NCI-H187 treated with DMSO at 0.1 percent for 48 hours (cell line): ENCODE data around the gene PACRG.

ENCODE experiments used
- DNase-seq: peaks from one replicate; lab custom pipeline; 2025; lab: John Stamatoyannopoulos, UW

The PACRG gene

DNA sequence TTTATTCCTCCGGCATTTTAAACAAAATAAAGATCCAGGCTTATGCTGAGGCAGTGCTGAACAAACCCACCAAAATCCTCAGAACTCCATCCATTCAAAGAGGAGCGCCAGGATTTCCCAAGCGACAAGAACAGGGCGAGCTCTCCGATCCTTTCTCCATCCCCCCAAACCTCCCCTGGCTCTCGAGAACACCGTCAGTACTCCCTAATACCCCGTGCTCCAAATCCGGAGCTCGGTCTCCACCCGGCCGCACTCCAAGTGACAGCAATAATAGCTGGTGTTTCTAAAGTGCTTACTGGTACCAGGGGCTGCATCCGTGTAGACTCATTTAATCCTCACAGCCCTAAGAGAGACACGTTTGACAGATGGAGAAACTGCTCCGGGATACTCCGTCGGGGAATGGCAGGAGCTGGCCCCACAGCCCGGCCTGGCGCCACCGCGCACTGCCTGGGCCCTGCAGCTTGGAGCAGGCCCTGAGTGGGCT is 409.7 kb downstream of the PACRG start:
- DNase-seq = no peak

DNA sequence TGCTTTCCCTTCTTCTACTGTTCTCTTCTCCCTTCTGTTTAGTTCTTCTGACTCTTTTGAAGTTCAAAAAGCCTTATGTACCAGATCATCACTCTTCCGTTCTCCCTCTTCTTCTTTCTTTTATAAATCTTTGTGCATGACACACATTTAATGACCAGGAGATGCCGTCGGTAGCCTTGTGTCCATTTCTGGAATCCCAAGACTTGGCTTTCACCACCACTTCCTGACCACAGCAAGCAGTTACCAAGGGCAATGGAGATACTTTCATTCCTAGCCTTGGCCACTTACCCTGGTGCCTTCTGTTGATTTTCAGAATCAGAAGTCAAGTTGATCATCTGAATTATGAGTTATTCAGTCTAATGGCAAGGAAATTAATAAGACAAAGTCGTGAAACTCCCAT is 418.3 kb downstream of the PACRG start:
- no peak for DNase-seq

DNA sequence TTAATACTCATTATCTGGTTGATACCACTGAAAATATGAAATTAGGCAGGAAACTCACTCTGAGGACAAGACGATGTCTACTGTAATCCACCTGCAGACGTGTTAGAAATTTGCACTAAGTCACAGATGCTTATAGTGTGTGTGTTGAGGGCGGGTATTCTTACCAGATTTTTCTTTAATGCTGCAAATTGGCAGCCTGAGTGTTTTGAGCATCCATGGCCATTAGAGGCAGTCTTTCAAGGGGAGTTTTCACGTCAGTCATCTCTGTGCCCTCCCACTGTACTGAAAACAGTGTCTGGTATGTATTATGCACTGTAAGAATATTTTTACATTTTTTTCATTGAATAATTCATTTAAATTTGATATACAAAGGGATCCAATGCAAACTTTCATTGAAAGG is 420.2 kb downstream of the PACRG start:
- no peak for DNase-seq

DNA sequence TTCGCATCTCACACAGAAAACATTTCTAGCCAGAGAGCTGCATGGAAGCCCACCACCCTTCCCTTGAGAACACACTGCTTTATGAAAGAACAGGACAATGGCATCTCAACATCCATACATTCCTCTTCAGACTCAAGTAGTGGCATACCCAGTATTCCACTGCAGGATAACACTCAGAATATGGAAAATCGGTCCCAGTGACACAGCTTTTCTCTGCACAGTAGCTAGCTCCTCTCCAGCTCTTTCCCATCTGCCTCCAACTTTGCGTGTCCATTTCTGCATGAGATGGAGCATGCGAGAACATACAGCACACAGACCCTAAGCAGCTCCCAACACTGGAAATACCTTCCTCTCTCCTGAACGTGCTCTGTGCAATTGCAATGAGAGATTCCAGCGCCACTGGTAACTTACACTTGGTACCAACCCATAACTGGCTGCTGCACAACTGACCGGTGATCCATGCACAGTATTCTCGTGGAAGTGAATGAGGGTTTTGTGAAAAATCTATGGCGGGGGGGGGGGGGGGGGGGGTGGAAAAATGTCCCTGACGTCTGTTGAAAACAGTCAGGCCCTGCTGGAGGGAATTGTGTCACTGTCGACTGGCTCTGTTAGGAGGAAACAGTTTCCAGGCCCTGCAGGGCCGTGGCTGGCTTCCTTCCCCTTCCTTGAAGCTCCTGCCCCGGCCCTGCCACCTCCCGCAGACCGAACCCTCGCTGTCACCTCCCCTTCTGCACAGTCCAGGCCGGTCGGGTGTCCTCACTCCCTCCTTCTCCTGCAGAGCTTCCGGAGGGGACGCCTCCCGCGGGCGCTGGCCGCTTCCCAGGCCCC is 420.9 kb downstream of the PACRG start:
- DNase-seq = no peak

DNA sequence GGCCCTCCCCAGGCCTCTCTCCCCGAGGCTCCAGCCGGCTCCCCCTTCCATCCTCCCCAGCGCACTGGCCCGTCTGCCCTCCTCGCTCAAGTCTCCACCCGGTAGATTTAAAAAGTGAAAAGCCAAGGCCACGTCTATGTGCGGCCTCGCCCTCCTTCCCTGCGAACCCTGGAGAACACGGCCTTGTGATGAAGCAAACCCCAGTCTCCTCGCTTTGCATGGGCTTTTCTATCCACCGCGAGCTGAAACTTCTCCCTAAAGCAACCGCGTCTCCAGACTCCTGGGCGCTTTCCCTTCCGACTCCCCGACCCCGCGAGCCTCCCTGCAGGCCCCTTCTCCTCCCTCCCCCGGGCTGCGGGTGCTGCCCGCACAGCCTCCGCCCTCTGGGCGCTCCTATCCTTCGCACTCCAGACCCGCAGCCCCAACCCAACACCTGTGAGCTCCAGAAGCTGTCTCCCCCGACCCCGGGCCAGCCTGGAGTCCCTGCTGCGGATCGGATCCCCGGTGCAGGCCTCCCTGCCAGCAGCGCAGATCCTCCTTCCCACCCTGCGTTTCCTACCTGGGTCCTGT is 421.6 kb downstream of the PACRG start:
- DNase-seq = no peak

DNA sequence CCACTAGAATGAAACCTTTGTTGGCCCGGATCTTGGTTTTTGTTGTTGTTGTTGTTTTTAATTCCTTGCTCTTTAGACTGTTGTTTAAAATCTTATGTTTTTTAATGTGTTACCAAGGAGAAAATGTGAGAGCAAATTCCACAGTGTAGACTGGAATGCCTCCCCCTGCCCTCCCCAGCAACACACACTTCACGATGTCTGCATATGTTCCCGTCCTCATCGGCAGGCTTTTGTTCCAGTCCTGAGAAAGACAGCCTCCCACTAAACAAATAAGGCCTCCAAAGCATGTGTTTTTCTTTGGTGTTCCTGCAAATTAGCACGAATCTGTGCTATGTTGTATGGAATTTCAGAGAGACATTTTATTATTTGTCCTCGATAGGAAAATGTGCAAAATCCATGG is 423.4 kb downstream of the PACRG start:
- DNase-seq = no peak

DNA sequence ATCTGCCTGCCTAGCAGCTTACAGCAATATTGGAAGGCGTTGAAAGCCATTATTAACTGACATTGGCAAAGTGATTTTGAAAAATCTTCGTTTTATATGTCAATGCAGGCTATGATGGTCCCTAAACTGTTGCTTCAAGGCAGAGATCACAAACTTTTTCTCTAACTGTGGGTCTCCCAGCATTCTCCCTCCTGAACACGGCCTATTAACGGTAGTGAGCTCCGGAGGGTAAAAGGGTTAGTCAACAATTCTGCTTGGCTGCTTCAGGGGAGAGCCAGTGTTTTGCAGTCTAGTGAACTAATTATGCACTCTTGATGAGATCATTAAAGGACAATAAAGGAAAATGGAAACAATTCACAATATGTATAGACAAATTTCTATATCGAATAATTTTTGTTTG is 424.9 kb downstream of the PACRG start:
- no peak for DNase-seq

DNA sequence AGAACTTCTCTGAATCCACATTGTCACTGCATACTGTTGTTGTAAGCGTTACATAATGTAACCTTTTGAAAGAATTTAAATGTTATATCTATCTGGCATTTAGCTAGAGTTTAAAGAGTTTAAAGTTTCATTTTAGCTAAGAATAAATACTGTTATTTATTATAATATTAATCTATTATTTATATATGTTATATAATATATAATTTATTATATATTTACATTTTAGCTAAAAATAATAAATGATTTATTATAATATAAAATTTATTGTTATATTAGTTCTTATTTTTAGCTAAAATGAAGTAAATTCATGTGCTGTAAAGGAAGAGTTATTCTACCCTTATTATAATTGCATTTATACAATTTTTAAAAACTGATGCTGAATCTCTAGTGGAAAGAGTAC is 431.3 kb downstream of the PACRG start:
- DNase-seq = no peak

DNA sequence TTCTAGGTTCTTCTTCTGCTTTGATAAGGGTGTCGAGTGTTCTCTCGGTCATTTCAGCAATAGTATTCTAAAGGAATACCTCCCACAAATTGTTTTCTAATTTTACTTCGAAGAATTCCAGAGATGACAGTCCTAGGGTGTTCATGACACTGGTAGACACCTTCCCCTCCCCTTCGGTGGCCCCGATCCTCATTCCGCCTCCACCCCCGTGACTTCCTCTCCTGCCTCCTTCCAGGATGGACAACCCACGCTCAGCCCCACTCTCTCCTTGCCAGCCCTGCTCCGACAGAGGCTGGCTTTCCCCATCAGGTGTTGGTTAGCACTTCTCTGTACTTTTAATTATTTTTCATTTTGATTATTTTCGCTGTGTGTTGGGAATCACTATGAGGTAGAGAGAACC is 431.9 kb downstream of the PACRG start:
- no peak for DNase-seq

DNA sequence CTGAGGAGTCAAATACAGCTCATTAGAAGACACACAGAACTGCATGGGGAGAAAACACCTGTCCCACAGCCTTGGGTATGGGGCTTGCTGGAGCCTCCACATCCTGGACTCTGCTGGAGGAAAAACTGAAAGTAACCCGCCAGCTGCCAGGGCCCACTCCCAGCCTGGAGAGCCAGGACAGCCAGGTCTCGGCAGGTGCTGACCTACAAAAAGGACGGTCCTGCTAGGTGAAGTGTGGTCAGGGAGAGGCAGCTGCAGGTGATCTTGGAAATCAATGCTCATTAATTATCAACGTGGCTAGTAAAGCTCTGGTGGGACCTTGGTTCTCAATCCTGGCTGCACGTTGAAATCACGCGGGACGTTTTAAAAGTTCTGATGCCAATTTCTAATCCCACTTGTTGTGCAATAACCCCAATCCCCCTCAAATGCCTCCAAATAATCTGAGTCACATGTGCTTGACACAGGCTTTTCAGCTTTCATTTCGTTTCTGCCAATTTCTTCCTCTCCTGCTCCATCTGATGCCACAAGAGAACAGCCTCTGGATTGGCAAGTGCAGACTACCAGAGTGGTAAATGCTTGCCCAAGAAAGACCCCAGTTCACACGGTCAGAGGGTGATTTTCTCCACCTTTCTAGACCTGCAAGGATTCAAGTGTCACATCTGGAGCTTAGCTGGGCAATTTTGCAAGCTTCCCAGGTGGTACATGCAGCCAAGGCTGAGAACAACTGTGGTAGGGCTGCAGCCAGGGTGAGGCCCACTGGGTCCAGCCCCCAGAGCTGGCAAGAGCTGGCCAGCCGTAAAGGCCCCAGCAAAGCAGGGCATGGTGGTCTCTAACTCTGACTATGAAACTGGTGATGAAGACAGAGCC is 434.5 kb downstream of the PACRG start:
- DNase-seq = no peak

DNA sequence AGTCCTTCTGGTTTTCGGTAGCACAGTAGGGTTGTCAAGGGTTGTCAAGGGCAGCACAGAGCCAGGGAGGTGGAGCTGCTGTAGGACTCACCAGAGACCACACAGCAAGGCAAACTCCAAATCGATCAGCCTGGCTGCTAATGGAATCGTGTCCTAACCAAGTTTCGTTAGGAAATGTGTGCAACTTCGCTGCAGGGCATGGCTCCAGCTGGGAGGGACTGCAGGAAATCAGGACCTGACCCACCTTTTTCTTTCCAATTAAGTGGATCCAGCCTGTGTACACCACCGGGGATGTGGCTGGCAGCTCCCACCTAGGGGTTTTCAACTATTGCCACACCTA is 435.1 kb downstream of the PACRG start:
- no peak for DNase-seq

DNA sequence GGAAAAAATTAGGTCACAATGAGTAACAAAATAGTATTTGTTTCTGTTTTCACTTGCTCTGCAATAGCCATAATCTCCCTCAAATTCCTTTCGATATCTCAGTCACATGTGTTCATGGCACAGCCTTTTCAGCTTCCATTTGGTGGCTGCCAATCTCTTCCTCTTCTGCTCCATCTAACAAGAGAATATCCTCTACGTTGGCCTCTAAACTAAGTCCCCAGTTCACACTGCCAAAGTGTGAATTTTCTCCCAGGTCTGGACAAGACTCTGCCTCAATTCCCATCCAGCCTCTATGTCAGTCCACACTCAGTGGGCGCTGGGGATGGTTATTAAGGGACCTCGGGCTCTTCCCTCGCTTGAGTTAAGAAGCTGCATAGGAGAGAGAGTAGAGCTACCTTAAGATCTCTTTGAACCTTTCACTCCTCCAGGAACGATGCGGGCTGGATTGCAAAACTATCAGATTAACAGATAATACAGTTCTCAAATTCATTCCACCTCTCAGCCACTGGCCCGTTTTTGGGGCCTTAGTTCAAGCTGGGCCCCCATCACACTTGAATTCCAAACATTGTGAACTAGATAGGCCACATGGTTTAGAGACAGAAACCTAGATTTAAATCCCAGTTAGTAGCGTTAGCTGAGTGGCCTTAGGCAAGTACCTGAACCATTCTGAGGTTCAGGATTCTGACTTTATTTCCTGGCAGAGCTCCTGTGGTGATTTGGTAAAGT is 436.6 kb downstream of the PACRG start:
- DNase-seq = no peak

DNA sequence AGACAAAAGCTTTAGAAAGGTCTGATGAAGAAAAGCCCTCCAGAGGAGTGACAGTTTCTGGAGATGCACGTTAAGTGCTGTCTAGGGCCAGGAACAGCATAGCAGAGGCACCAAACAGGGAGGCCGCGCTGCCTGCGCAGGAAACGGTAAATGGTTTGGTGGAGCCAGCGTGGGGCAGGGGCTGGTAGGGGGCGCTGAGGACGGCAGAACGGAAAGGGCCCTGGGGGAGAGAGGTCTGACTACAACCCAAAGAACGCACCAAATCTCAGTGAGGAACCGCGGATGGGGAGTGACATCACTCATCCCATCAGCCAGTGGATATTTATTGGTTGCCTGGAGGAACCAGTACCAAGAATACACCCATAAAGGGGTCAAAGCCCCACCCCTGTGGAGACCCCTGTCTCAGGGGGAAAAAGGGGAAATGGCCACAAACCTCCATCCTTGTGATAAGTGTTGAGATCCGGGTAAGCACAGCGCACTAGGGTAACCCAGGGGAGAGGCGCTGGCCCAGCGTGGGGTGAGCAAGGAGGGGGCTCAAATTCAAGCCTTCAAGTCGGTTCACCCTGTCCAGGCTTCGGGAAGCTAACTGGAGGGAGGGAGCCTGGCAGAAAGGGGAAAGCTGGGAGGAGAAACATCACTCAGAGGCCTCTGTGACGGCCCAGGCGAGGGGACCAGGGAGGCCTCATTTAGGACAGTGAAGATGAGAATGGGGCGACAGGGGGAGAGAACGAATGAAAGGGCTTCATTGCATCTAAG is 437.6 kb downstream of the PACRG start:
- no peak for DNase-seq

DNA sequence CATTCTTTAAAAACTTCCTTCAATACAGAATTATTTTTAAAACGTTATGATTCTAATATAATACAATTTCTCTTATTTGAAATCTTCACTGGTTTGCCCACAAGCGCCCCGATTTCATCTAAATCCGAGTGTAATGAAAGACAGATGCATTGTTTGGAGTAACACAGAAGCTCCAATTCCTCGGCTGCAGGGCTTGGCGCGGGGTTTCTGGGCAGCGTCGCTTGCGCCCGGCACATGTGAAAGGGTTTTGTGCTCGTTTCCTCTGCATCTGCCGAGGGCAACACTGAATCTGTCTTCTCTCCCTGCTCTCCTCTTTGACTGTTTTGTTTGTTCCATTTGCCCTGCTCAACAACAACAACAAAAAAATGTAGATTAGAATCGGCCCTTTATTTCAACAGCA is 438.1 kb downstream of the PACRG start:
- no peak for DNase-seq

DNA sequence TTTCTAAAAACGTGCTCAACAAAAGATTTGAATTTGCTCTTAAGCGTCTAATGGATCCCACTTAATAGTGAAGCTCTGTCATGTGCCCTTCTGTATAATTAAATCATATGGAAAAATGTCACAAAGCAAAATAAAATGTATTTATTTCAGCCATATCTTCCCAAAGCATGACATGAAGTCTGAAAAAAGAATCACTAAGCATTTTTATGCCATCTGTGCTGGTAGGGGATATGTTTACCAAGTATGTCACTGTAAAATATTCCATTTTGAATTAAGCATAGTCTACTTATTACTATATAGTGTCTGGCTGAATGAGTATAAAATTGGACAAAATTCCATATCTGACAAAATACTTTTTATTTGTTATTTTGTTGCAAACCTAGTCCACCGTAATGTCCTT is 438.7 kb downstream of the PACRG start:
- no peak for DNase-seq

DNA sequence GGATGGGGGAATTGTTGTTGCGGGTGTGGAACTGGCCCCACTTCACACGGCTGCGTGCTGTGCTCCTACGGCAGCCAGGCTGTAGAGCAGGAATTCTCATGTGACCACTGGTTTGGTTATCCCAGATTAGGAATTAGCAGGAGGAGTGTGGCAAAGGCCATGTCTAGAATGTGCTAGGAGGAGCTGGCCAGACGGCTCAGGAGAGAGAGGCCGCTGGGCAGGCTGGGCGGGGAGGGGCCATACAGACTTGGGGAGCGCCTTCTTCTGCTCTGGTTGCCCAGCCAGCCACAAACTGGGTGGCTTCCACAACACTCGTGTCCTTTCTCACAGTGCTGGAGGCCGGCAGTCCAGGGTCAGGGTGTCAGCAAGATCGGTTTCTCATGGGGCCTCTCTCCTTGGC is 441.7 kb downstream of the PACRG start:
- no peak for DNase-seq

DNA sequence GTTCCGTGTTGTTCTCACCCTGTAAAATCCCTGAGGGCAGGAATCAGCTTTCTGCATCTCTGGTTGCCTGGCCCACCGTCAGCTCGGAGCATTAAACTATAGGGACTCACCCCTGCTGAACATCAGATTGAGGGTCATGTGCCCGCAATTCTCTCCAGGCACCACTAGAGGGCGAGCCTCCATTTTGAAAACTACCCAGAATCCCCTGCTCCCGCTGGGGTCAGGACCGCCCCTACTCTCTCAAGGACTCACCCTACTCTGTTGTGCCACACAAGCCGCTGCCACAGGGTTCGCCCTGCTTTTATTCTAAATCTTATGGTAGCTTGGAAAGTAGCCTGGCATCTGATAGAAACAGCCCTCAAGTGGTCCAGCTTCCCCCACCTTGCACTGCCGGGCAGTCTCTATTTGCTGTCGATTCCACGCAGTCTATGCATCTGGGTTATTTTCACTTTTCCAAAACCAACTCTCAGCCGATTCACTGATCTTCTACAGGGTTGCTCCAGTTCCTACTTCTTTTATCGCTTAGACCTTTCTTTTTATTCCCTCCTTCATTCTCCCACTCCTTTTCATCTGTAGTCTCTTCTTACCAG is 442.6 kb downstream of the PACRG start:
- no peak for DNase-seq

DNA sequence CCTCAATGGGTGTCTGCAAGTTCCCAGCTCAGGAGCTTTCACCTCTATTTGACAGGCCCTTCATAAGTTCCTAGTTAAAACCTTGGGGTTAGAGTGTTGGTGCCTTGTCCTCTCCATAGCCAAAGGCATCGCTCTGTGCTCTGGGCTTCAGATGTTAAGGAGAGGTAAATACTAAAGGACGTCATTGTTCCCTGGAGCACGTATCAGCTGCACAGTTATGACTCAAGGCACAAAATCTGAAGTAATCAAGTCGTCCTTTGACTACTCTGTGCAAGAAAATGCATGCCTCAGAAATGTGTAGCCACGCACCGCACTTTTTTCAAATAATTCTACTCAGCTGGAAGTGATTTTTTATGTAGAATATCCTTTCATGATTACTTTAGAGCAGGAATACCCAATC is 446.0 kb downstream of the PACRG start:
- DNase-seq = no peak

DNA sequence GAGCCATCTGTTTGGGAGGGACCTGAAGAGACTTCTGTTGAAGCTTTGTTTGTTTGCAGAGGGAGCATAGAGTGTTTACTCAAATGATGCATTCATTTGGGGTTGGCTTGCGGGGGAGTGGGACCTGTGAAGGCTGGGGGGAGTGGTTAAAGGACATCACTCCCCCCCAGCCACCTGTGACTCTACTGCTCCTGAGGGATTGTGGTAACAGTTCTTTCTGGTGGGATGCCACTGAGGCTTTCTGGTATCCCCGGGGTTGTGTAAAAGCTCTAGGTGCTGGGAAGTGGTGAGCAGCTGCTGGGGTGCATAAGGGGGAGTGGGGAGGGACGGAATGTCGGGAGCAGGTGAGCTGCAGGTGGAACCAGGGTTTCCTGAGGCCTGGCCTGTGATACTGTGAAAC is 447.5 kb downstream of the PACRG start:
- DNase-seq = no peak

DNA sequence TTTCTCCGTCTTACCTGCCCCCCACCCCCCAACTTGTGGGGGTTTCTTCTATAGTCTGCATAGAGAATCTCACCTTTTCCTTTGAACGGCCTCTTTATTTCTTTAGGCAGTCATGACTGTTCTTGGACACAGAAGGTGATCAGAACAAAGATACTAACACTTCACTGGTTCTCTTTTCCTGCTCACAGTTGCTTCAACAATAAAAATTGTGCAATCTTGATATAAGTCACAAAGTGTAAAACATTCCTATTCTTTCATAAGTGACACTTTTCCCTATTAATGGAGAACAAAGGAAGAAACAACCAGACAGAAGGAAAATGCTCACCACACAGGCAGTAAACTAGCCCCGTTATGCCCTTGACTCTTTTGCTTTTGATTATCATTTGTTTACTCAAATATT is 448.3 kb downstream of the PACRG start:
- no peak for DNase-seq

DNA sequence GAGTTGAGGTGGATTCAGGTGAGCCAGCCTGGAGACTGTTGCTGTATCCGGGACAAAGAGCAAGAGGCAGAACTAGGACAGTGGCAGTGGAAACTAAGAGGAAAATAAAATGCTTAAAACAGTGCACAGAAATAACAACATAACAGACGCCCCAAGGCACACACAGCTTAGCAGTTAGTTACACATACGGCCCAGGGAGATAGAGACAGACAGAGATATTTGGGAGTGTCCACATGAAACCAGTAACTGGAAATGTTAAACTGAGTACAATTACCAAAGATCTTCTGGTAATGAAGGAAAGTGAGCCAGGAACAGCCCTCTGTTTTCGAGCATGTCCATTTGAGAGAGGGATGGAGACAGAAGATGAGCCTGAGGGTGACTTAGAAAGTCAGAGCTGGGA is 449.2 kb downstream of the PACRG start:
- no peak for DNase-seq
